NCI-H510A (cell line): ENCODE data around the gene NUF2.

Experiments used
- DNase-seq: peaks from one replicate; lab custom pipeline; 2025; lab: John Stamatoyannopoulos, UW

NUF2 gene

GRCh38 chr1:163401211-163401610 lies 79.5 kb downstream of the NUF2 start:
- DNase-seq: no peak
